HAP-1 (cell line): ENCODE measurements around the gene FUBP3.
"Not testable (repeated sequence)": the region's sequence is repeated elsewhere in the genome, so short reads cannot be mapped to it uniquely, and the experiment has no call there.

Source experiments
- DNase-seq, 2 experiments: peaks; one replicate each; pipeline ENCODE4 v3.0.0-alpha.2; 2016 to 2020; ENCODE audit warnings: low spot score in 2 of 2
- H3K27me3 ChIP-seq: fragments of 250-450 bp; sonication (Bioruptor Pico); 2 replicates; pipeline ENCODE4 v1.5.1; 2020; ENCODE audit warnings: low read depth, mild to moderate bottlenecking, moderate library complexity
- H3K36me3 ChIP-seq: fragments of 250-450 bp; sonication (Bioruptor Pico); replicated peaks from 2 replicates; pipeline ENCODE4 v1.5.1; 2020; ENCODE audit warnings: mild to moderate bottlenecking
- H3K4me1 ChIP-seq: fragments of 250-450 bp; sonication (Bioruptor Pico); 2 replicates; pipeline ENCODE4 v1.5.1; 2020; ENCODE audit warnings: mild to moderate bottlenecking
- H3K4me3 ChIP-seq: fragments of 250-450 bp; sonication (Bioruptor Pico); 2 replicates; pipeline ENCODE4 v1.5.1; 2020; ENCODE audit warnings: mild to moderate bottlenecking, moderate library complexity
- H3K9me3 ChIP-seq: fragments of 250-450 bp; sonication (Bioruptor Pico); 2 replicates; pipeline ENCODE4 v1.5.1; 2020; ENCODE audit warnings: mild to moderate bottlenecking, moderate library complexity
- in situ Hi-C: fragments of 300-500 bp; cut with MboI; formaldehyde crosslinking; loops from 3 replicates; pipeline ENCODE4 v1.14.3; 2020; ENCODE audit warnings: low sequenced_read_pairs, inconsistent platforms, mixed read lengths

Gene FUBP3

GRCh38 chr9:130670644-130671043 is 91.3 kb downstream of the FUBP3 start:
- Histone ChIP-seq H3K27me3 (peaks cover 22% of the 10 kb centered on the region), H3K9me3 (no peaks in the 10 kb centered on the region), H3K4me1 (no peaks in the 10 kb centered on the region), H3K36me3 (no peaks in the 10 kb centered on the region), H3K4me3 (no peak overlapping the region)
- DNase-seq = no peak
- in situ Hi-C loops = no loop called here

- H3K9me3 ChIP-seq = no peaks in the 10 kb centered on the region
- peaks cover 4% of the 10 kb centered on the region for H3K27me3 ChIP-seq
- DNase-seq = no peak
- in situ Hi-C loops = no loop called here
- H3K36me3 ChIP-seq = no peaks in the 10 kb centered on the region
- no peak overlapping the region for H3K4me3 ChIP-seq
- H3K4me1 ChIP-seq = no peaks in the 10 kb centered on the region
These were observed 93.1 kb downstream of the FUBP3 start for GRCh38 chr9:130672466-130672865.

DNA sequence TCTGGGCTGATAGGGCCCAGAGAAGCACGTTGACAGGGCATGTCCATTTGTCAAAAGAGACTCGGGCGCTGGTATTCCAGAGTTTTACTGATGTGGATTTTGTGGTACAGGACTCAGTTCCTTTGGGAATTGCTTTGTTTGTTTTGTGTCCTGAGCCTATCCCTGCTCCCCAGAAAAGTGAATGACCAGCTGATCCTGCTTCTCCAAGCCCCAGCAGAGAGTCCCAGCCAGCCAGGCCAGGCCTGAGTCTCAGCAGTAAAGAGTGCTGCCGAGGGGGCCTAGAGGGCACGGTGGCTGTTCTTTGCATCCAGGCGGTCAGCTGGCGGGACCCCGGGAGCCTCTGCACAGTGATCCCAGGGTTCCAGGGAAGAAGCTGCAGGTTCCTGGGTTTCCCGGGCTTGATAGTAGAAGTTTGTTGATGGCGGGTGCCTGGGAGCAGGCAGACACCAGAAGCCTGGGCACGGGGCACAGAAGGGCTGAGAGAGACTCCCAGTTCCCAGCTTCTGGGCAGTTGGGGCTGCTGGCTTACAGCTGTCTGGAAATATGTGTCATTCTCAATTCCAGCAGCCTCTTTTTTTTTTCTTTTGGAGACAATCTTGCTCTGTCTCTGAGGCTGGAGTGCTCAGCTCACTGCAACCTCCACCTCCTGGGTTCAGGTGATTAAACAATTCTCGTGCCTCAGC is 93.7 kb downstream of the FUBP3 start:
- in situ Hi-C loops = no loop called here
- H3K9me3 ChIP-seq = no peaks in the 10 kb centered on the region
- no peak overlapping the region for H3K4me3 ChIP-seq
- H3K36me3 ChIP-seq = no peaks in the 10 kb centered on the region
- DNase-seq = no peak
- H3K4me1 ChIP-seq = no peaks in the 10 kb centered on the region
- H3K27me3 ChIP-seq = no peaks in the 10 kb centered on the region

GRCh38 chr9:130675396-130675795 is 96.0 kb downstream of the FUBP3 start:
- Histone ChIP-seq H3K4me1 (no peaks in the 10 kb centered on the region), H3K27me3 (no peaks in the 10 kb centered on the region), H3K9me3 (no peaks in the 10 kb centered on the region), H3K4me3 (no peak overlapping the region), H3K36me3 (no peaks in the 10 kb centered on the region)
- in situ Hi-C loops = no loop called here
- DNase-seq = no peak

GRCh38 chr9:130677252-130677651 is 97.9 kb downstream of the FUBP3 start:
- H3K36me3 ChIP-seq = no peaks in the 10 kb centered on the region
- DNase-seq = no peak
- H3K4me3 ChIP-seq = no peak overlapping the region
- H3K9me3 ChIP-seq = no peaks in the 10 kb centered on the region
- H3K4me1 ChIP-seq = peaks cover 7% of the 10 kb centered on the region
- in situ Hi-C loops = no loop called here
- H3K27me3 ChIP-seq = no peaks in the 10 kb centered on the region

DNA sequence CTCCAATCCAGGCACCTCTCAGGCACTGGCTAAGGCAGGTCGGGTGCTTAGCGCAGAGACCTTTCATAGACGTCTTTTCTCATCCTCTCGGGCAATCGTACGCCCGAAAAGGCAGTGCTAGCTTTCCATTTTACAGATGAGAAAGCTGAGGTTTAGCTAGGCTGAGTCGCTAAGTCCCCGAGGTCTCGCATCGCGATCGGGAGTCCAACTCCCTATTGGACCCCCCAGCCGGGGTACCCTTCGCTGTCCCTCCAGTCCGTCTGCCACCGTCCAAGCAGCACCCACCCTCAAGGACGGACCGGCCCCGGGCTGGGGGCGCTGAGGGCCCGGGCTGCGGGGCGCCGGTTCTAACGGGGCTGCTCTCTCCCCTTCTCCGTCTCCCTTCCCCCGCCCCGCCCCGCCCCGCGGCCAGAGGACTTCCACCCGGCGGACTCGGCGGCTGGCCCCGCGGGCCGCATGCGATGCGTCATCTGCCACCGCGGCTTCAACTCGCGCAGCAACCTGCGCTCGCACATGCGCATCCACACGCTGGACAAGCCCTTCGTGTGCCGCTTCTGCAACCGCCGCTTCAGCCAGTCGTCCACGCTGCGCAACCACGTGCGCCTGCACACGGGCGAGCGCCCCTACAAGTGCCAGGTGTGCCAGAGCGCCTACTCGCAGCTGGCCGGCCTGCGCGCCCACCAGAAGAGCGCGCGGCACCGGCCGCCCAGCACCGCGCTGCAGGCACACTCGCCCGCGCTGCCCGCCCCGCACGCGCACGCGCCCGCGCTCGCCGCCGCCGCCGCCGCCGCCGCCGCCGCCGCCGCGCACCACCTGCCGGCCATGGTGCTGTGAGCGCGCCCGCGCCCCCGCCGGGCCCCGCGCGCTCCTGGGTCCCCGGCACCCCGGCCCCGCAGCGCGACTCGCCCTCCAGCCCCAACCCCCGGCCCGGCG is 101.7 kb downstream of the FUBP3 start:
- in situ Hi-C loops = no loop called here
- Histone ChIP-seq H3K36me3 (no peaks in the 10 kb centered on the region), H3K4me3 (peak overlapping the region; percentile 44), H3K27me3 (no peaks in the 10 kb centered on the region), H3K9me3 (peaks cover 5% of the 10 kb centered on the region), H3K4me1 (peaks cover 9% of the 10 kb centered on the region)
- DNase-seq = peak; percentile 79 to 86

DNA sequence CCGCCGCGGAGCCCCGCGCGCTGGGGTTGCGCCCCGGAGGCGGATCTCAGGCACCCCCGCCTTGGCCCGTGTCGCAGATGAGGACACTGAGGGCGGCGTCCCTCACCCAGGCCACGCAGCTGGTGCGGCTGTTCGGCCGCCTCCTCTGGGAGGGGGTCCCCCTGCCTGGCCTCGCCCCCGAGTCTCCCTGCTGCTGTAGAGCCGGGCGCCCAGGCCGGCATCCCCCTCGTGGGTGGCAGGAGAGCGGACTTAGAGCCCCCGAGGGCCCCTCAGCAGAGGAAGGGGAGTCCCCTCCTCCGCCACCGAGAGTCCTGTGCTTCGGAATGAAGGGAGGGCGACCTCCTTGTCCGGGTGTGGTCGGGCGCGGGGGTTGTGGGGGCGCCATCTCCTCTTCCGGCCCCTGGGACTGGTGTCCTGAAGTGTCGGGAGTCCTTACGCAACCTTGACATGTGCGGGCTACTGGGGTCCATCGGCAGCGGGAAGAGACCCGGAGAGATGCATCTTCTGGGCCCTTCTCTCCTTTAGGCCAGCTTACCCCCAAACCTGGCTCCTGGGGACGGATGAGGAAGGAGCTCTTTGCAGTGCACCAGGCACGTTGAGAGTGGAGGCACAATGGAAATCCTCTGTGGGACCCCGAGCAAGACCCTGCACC is 102.5 kb downstream of the FUBP3 start:
- H3K4me3 ChIP-seq = peak overlapping the region; percentile 44
- peaks cover 9% of the 10 kb centered on the region for H3K4me1 ChIP-seq
- H3K9me3 ChIP-seq = peaks cover 5% of the 10 kb centered on the region
- in situ Hi-C loops = no loop called here
- H3K27me3 ChIP-seq = no peaks in the 10 kb centered on the region
- peak; percentile 19 to 49 for DNase-seq
- H3K36me3 ChIP-seq = no peaks in the 10 kb centered on the region

GRCh38 chr9:130682421-130683121 is 103.2 kb downstream of the FUBP3 start:
- peak overlapping the region; percentile 44 for H3K4me3 ChIP-seq
- H3K9me3 ChIP-seq = peaks cover 5% of the 10 kb centered on the region
- H3K36me3 ChIP-seq = no peaks in the 10 kb centered on the region
- H3K27me3 ChIP-seq = no peaks in the 10 kb centered on the region
- peak; percentile 74 to 87 for DNase-seq
- peaks cover 9% of the 10 kb centered on the region for H3K4me1 ChIP-seq
- in situ Hi-C loops = no loop called here

DNA sequence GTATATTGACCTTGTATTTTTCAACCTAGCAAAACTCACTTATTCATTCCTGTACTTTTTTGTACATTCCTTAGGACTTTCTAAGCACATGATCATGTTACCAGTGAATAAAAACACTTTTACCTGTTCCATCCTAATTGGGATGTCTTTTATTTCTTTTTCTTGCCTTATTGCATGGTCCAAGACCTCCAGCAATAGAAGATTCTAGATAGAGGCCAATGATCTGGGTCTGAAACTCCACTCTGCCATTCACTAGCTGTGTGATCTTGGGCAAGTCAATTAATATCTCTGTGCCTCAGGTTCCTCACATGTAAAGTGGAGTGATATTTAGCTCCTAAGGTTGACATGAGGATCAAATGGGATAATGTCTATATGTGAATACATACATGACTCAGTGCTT is 105.7 kb downstream of the FUBP3 start:
- peaks cover 5% of the 10 kb centered on the region for H3K9me3 ChIP-seq
- no peak overlapping the region for H3K4me3 ChIP-seq
- H3K36me3 ChIP-seq = no peaks in the 10 kb centered on the region
- H3K4me1 ChIP-seq = peaks cover 14% of the 10 kb centered on the region
- in situ Hi-C loops = loop anchor here (5.0 kb wide), 1 partner anchor 233 kb away; no protein-coding TSS in a partner anchor
- no peak for DNase-seq
- H3K27me3 ChIP-seq = no peaks in the 10 kb centered on the region

GRCh38 chr9:130685945-130686344 is 106.6 kb downstream of the FUBP3 start:
- not testable (repeated sequence) for DNase-seq, H3K9me3 ChIP-seq, H3K27me3 ChIP-seq, H3K36me3 ChIP-seq, H3K4me3 ChIP-seq
- in situ Hi-C loops = loop anchor here (5.0 kb wide), 1 partner anchor 234 kb away; no protein-coding TSS in a partner anchor
- peaks cover 13% of the 10 kb centered on the region for H3K4me1 ChIP-seq

DNA sequence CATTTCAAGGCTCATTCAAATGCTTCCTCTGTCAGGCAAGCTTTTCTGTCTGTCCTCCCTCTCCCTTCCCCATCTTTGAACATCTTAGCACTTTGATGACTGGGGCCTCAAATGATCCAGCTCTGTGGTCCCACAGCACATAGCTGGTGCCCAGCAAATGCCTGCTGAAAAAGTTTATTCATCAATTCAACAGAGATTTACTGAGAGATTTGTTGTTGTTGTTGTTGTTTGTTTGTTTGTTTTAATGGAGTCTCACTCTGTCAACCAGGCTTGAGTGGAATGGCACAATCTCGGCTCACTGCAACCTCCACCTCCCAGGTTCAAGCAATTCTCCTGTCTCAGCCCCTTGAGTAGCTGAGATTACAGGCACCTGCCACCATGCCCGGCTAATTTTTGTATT is 108.2 kb downstream of the FUBP3 start:
- no peaks in the 10 kb centered on the region for H3K27me3 ChIP-seq
- in situ Hi-C loops = loop anchor here (5.0 kb wide), 1 partner anchor 235 kb away; no protein-coding TSS in a partner anchor
- no peak overlapping the region for H3K4me3 ChIP-seq
- H3K9me3 ChIP-seq = peaks cover 5% of the 10 kb centered on the region
- no peak for DNase-seq
- no peaks in the 10 kb centered on the region for H3K36me3 ChIP-seq
- peaks cover 8% of the 10 kb centered on the region for H3K4me1 ChIP-seq
